ENCODE results near the gene SLC25A10. TPM values are rescaled to one million over a fixed set of nuclear protein-coding genes. Genes with fewer than 3 reads are reported as not detected.

SLC25A10 gene
- total RNA-seq, 1 donor from 2014 or later = 6.7 TPM

DNA sequence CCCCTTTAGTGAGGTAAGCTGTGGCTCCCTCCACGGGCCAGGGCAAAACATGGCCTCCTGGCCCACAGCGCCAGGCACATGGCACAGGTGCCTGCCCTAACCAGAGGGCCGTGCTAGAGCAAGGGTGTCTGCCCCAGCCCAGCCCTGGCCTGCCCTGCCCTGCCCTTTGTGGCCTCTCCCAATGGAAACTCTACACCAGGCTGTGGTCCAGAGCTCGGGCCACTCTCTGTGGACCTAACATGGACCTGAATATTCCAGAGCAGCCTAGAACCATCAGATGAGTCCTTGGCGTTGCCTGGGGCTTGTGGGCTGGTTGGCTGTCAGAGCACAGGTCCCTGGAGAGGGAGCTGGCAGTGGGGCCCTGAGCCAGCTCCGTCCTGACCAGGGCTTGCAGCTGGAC lies 16.9 kb upstream of the SLC25A10 start:
- Mint-ChIP-seq H3K27ac (ENCODE audit: unreplicated experiment) (no peak overlapping the region), H3K9me3 (ENCODE audit: unreplicated experiment) (no peaks in the 10 kb centered on the region), H3K4me3 (ENCODE audit: unreplicated experiment) (no peak overlapping the region), H3K27me3 (ENCODE audit: unreplicated experiment) (peaks cover 5% of the 10 kb centered on the region), H3K36me3 (ENCODE audit: low read depth, unreplicated experiment) (peaks cover 22% of the 10 kb centered on the region), H3K4me1 (ENCODE audit: unreplicated experiment) (no peaks in the 10 kb centered on the region)
- DNase-seq (ENCODE audit: low spot score) = no peak
- TF ChIP-seq, protein P1, sequence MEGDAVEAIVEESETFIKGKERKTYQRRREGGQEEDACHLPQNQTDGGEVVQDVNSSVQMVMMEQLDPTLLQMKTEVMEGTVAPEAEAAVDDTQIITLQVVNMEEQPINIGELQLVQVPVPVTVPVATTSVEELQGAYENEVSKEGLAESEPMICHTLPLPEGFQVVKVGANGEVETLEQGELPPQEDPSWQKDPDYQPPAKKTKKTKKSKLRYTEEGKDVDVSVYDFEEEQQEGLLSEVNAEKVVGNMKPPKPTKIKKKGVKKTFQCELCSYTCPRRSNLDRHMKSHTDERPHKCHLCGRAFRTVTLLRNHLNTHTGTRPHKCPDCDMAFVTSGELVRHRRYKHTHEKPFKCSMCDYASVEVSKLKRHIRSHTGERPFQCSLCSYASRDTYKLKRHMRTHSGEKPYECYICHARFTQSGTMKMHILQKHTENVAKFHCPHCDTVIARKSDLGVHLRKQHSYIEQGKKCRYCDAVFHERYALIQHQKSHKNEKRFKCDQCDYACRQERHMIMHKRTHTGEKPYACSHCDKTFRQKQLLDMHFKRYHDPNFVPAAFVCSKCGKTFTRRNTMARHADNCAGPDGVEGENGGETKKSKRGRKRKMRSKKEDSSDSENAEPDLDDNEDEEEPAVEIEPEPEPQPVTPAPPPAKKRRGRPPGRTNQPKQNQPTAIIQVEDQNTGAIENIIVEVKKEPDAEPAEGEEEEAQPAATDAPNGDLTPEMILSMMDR (IDR thresholded peaks at IDR 0.05; ENCODE audit: unreplicated experiment) = no peak

DNA sequence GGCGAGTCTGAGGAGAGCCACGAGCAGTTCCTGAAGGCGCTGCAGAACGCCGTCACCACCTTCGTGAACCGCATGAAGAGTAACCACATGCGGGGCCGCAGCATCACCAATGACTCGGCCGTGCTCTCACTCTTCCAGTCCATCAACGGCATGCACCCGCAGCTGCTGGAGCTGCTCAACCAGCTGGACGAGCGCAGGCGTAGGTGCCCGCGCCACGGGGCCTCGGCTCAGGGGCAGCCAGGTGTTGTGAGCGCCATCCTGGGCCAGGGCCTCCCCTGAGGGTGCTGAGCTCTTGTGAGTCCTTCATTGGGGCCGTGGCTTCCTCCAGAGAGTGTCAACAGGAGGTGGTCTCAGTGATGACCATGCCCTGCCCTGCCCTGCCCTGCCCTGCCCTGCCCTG lies 16.3 kb upstream of the SLC25A10 start:
- TF ChIP-seq, protein P1 (IDR thresholded peaks at IDR 0.05; ENCODE audit: unreplicated experiment) = no peak
- no peak for DNase-seq (ENCODE audit: low spot score)
- Mint-ChIP-seq H3K36me3 (ENCODE audit: low read depth, unreplicated experiment) (peaks cover 23% of the 10 kb centered on the region), H3K4me1 (ENCODE audit: unreplicated experiment) (peaks cover under 1% of the 10 kb centered on the region), H3K4me3 (ENCODE audit: unreplicated experiment) (no peak overlapping the region), H3K27me3 (ENCODE audit: unreplicated experiment) (peaks cover 5% of the 10 kb centered on the region), H3K9me3 (ENCODE audit: unreplicated experiment) (no peaks in the 10 kb centered on the region), H3K27ac (ENCODE audit: unreplicated experiment) (no peak overlapping the region)

DNA sequence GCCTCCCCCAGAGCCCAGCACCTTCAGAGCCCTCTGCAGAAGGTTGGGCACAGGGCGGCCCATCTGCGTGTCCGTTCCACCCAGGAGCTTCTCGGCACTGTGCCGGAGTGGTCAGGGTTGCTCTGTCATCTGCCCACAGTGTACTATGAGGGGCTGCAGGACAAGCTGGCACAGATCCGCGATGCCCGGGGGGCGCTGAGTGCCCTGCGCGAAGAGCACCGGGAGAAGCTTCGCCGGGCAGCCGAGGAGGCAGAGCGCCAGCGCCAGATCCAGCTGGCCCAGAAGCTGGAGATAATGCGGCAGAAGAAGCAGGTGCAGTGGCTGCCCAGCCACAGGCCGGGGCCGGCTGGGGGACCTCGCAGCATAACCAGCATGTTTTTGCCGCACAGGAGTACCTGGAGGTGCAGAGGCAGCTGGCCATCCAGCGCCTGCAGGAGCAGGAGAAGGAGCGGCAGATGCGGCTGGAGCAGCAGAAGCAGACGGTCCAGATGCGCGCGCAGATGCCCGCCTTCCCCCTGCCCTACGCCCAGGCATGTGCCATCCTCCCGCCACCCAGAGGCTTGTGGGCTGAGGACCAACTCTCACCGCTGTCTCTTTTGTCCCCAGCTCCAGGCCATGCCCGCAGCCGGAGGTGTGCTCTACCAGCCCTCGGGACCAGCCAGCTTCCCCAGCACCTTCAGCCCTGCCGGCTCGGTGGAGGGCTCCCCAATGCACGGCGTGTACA lies 15.7 kb upstream of the SLC25A10 start:
- TF ChIP-seq, protein P1 (IDR thresholded peaks at IDR 0.05; ENCODE audit: unreplicated experiment) = no peak
- H3K9me3 Mint-ChIP-seq (ENCODE audit: unreplicated experiment) = no peaks in the 10 kb centered on the region
- H3K4me3 Mint-ChIP-seq (ENCODE audit: unreplicated experiment) = no peak overlapping the region
- H3K36me3 Mint-ChIP-seq (ENCODE audit: low read depth, unreplicated experiment) = peaks cover 22% of the 10 kb centered on the region
- DNase-seq (ENCODE audit: low spot score) = no peak
- H3K27me3 Mint-ChIP-seq (ENCODE audit: unreplicated experiment) = peaks cover 5% of the 10 kb centered on the region
- peaks cover 4% of the 10 kb centered on the region for H3K4me1 Mint-ChIP-seq (ENCODE audit: unreplicated experiment)
- no peak overlapping the region for H3K27ac Mint-ChIP-seq (ENCODE audit: unreplicated experiment)

DNA sequence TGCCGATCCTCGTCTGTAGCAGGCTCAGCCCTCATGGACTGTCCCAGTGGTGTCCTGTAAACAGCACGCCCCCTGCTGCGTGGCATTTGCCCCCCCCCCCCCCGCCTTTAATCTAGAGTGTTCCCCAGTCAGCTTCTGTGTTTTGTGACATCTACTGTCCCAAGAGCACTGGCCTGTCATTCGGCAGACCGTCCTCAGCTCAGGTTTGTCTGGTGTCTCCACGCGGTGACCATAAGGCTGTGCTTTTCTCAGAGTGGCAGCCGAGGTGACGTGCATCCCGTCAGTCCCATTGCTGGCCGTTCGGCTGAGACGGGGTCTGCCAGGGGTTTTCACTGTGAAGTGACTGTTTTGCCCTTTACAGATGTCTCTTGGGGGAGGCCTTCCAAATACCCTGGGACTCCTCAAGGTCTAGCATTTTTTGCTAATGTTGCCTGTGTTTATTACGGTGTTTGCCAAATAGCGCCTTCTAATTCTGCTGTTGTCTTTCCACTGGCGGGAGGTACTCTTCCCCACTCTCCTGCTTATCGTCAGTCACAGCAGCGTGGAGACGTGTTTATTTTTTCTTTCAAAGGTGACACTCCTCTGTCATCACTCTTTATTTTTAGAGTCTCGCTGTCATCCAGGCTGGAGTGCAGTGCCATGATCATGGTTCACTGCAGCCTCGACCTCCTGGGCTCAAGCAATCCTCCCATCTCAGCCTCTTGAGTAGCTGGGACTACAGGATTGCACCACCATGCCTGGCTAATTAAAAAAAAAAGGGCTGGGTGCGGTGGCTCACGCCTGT lies 14.6 kb upstream of the SLC25A10 start:
- peaks cover 17% of the 10 kb centered on the region for H3K36me3 Mint-ChIP-seq (ENCODE audit: low read depth, unreplicated experiment)
- peaks cover 5% of the 10 kb centered on the region for H3K4me1 Mint-ChIP-seq (ENCODE audit: unreplicated experiment)
- peaks cover 2% of the 10 kb centered on the region for H3K27me3 Mint-ChIP-seq (ENCODE audit: unreplicated experiment)
- peak overlapping the region; percentile 77 for H3K27ac Mint-ChIP-seq (ENCODE audit: unreplicated experiment)
- DNase-seq (ENCODE audit: low spot score) = no peak
- peak overlapping the region; percentile 80 for H3K4me3 Mint-ChIP-seq (ENCODE audit: unreplicated experiment)
- TF ChIP-seq, protein P1 (IDR thresholded peaks at IDR 0.05; ENCODE audit: unreplicated experiment) = no peak
- no peaks in the 10 kb centered on the region for H3K9me3 Mint-ChIP-seq (ENCODE audit: unreplicated experiment)

All from endothelial cell (in vitro differentiated cells).